Measurements from ENCODE around the gene KLRF1.

KLRF1 gene

DNA sequence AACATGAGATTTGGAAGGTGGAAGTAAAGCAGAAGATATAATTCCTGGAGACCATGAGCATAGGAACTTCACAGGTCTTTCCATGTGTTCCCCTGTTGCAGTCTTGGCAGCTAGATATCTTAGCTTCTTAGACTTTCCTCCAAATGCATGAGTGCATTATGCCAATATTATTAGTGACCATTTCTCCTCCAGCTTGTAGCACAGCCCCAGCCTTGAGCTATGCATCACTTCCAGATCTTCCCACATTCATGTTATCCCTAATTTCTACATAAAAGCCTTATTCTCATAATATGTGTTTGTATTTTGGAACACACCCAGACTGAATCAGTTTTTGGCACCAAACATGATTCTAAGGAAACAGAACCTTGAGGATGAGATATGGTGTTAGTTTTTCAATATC, 30.9 kb downstream of the KLRF1 start:
- Histone ChIP-seq H3K36me3 (no peaks in the 10 kb centered on the region), H3K9me3 (no peaks in the 10 kb centered on the region), H3K27me3 (peaks cover 16% of the 10 kb centered on the region), H3K4me3 (ENCODE audit: low read depth, low read length) (no peak overlapping the region), H3K4me1 (no peaks in the 10 kb centered on the region)
- TF ChIP-seq CTCF (IDR thresholded peaks at IDR 0.05; ENCODE audit: low read depth, low read length), result no peak
- no peak for DNase-seq

DNA sequence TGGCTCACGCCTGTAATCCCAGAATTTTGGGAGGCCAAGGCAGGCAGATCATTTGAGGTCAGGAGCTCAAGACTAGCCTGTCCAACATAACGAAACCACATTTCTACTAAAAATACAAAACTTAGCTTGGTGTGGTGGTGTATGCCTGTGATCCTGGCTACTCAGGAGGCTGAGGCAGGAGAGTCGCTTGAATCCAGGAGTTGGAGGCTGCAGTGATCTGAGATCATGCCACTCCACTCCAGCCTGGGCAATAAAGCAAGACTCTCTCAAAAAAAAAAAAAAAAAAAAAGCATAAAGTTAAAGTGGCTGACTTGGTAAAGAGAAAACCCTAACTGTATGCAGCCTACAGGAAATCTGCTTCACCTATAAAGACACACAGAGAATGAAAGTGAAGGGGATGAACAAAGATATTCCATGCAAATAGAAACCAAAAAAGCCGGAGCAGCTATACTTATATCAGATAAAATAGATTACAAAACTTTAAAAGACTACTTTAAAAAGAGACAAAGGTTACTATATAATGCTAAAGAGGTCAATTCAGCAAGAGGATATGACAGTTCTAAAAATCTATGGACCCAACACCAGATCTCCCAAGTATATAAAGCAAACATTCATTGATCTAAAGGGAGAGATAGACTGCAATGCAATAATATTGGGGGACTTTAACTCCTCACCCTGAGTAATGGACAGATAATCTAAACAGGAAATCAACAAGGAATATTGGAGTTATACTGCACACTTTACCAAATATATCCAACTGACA, 37.8 kb downstream of the KLRF1 start:
- peaks cover 5% of the 10 kb centered on the region for H3K27me3 ChIP-seq
- H3K9me3 ChIP-seq, result no peaks in the 10 kb centered on the region
- no peak overlapping the region for H3K4me3 ChIP-seq (ENCODE audit: low read depth, low read length)
- DNase-seq, result no peak
- TF ChIP-seq CTCF (IDR thresholded peaks at IDR 0.05; ENCODE audit: low read depth, low read length), result no peak
- no peaks in the 10 kb centered on the region for H3K4me1 ChIP-seq
- no peaks in the 10 kb centered on the region for H3K36me3 ChIP-seq

GRCh38 chr12:9866860-9867269, 39.6 kb downstream of the KLRF1 start:
- no peaks in the 10 kb centered on the region for H3K4me1 ChIP-seq
- no peaks in the 10 kb centered on the region for H3K36me3 ChIP-seq
- TF ChIP-seq CTCF (IDR thresholded peaks at IDR 0.05; ENCODE audit: low read depth, low read length), result no peak
- no peak overlapping the region for H3K4me3 ChIP-seq (ENCODE audit: low read depth, low read length)
- no peaks in the 10 kb centered on the region for H3K9me3 ChIP-seq
- peaks cover 5% of the 10 kb centered on the region for H3K27me3 ChIP-seq
- no peak for DNase-seq

- no peaks in the 10 kb centered on the region for H3K4me1 ChIP-seq
- no peak overlapping the region for H3K4me3 ChIP-seq (ENCODE audit: low read depth, low read length)
These were observed 40.2 kb downstream of the KLRF1 start for GRCh38 chr12:9867531-9867930.

DNA sequence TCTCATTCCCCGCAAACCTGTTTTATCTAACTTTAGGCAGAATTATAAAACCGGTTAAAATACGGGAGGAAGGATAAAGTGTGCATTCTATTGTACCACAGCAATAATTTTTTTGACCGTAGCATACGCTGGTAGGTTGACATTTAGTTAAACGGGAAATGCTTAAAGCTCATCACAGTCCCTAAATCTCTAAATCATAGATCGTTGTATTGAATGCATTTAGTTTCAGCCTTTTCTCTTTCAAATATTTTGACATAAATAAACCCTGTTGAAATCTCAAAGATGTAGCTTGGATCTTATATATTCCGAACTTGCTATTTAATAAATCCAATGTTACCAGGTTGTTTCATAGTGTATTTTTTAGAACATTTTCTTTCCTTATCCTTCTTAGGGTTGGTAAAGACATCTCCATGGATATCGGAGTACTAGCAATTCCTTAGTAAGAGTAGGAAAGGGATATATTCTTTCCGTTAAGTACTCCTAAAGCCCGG, 41.1 kb downstream of the KLRF1 start:
- peaks cover 5% of the 10 kb centered on the region for H3K27me3 ChIP-seq
- no peak for DNase-seq
- no peaks in the 10 kb centered on the region for H3K9me3 ChIP-seq
- TF ChIP-seq CTCF (IDR thresholded peaks at IDR 0.05; ENCODE audit: low read depth, low read length), result no peak
- no peaks in the 10 kb centered on the region for H3K36me3 ChIP-seq
- no peak overlapping the region for H3K4me3 ChIP-seq (ENCODE audit: low read depth, low read length)
- no peaks in the 10 kb centered on the region for H3K4me1 ChIP-seq

More at GRCh38 chr12:9867531-9867930, 40.2 kb downstream of the KLRF1 start:
- H3K27me3 ChIP-seq, result peaks cover 5% of the 10 kb centered on the region
- TF ChIP-seq CTCF (IDR thresholded peaks at IDR 0.05; ENCODE audit: low read depth, low read length), result no peak
- H3K36me3 ChIP-seq, result no peaks in the 10 kb centered on the region
- DNase-seq, result no peak
- H3K9me3 ChIP-seq, result no peaks in the 10 kb centered on the region

- Histone ChIP-seq H3K36me3 (no peaks in the 10 kb centered on the region), H3K9me3 (no peaks in the 10 kb centered on the region), H3K4me3 (ENCODE audit: low read depth, low read length) (no peak overlapping the region), H3K4me1 (no peaks in the 10 kb centered on the region), H3K27me3 (peaks cover 5% of the 10 kb centered on the region)
- no peak for TF ChIP-seq CTCF (IDR thresholded peaks at IDR 0.05; ENCODE audit: low read depth, low read length)
- DNase-seq, result no peak
These were observed 41.6 kb downstream of the KLRF1 start for GRCh38 chr12:9868951-9869306.

All from BE2C (cell line).